HG02884 (cell line): Measurements from ENCODE around the gene FOXD1.
"Not testable (repeated sequence)": the region's sequence is repeated elsewhere in the genome, so short reads cannot be mapped to it uniquely, and the experiment has no call there.

Experiments used
- ATAC-seq: cut with Tn5 transposase; IDR thresholded peaks from one replicate; pipeline ENCODE4 v1.9.1; 2021; ENCODE audit warnings: mild to moderate bottlenecking, moderate library complexity; ENCODE audit not compliant: unreplicated experiment

Gene FOXD1

GRCh38 chr5:73419117-73419464 lies 29.5 kb downstream of the FOXD1 start:
- ATAC-seq = no peak

- ATAC-seq = no peak
Measured at GRCh38 chr5:73418244-73418691, 30.3 kb downstream of the FOXD1 start.

- ATAC-seq = no peak
Measured at GRCh38 chr5:73417303-73418034, 31.1 kb downstream of the FOXD1 start.

GRCh38 chr5:73415617-73416016 lies 33.0 kb downstream of the FOXD1 start:
- no peak for ATAC-seq

- no peak for ATAC-seq
Measured at GRCh38 chr5:73415171-73415570, 33.4 kb downstream of the FOXD1 start.

- ATAC-seq = no peak
Measured at GRCh38 chr5:73412597-73412988, 36.0 kb downstream of the FOXD1 start.

- no peak for ATAC-seq
Measured at GRCh38 chr5:73411936-73412596, 36.5 kb downstream of the FOXD1 start.

GRCh38 chr5:73409927-73410326 lies 38.6 kb downstream of the FOXD1 start:
- not testable (repeated sequence) for ATAC-seq

GRCh38 chr5:73405691-73406090 lies 42.9 kb downstream of the FOXD1 start:
- no peak for ATAC-seq

GRCh38 chr5:73399775-73400174 lies 48.8 kb downstream of the FOXD1 start:
- ATAC-seq = no peak
